SK-N-SH (cell line): ENCODE results near the gene CR1L. TPM values are rescaled to one million over a fixed set of nuclear protein-coding genes. Genes with fewer than 3 reads are reported as not detected.
"Not testable (repeated sequence)": the region's sequence is repeated elsewhere in the genome, so short reads cannot be mapped to it uniquely, and the experiment has no call there.

ENCODE experiments used
- CTCF ChIA-PET: fragments of 300-600, 350-600 bp; formaldehyde crosslinking; extraction: SDS; loops from one replicate; lab custom pipeline; 2021; lab: Yijun Ruan, JAX
- POLR2A ChIA-PET: fragments of 350-600 bp; sonication (Branson Sonifier 250); formaldehyde crosslinking; extraction: SDS; loops from one replicate; lab custom pipeline; 2020; ENCODE audit warnings: antibody characterized with exemption, inconsistent platforms; lab: Yijun Ruan, JAX
- DNase-seq: peaks from one replicate; pipeline ENCODE4 v3.0.0; 2012
- H2AFZ ChIP-seq: fragments of 200-600 bp; sonication (generic); 2 replicates; pipeline ENCODE4 v1.8.1; 2016; ENCODE audit warnings: antibody characterized with exemption, mild to moderate bottlenecking, low read depth
- H3F3A ChIP-seq: fragments of 200-600 bp; sonication (generic); replicated peaks from 2 replicates; pipeline ENCODE3; 2016; ENCODE audit warnings: antibody characterized with exemption, mild to moderate bottlenecking; ENCODE audit not compliant: insufficient read depth
- H3K27ac ChIP-seq, 2 experiments: fragments of 200-500 bp in 1 of 2; fragments of 200-600 bp in 1 of 2; sonication (Bioruptor generic) in 1 of 2; sonication (generic), shearing (Covaris generic) in 1 of 2; 2 replicates each; pipeline versions ENCODE4 v1.5.1 to v1.6.1; 2014 to 2016; ENCODE audit warnings: low read depth in 2 of 2, inconsistent platforms in 1 of 2, low read length in 1 of 2, mild to moderate bottlenecking in 1 of 2, mixed read lengths in 1 of 2
- H3K27me3 ChIP-seq: fragments of 200-600 bp; sonication (generic), shearing (Covaris generic); 2 replicates; pipeline ENCODE4 v1.6.1; 2016; ENCODE audit warnings: mixed run types; ENCODE audit not compliant: insufficient read depth
- H3K36me3 ChIP-seq, 2 experiments: fragments of 200-500 bp in 1 of 2; fragments of 200-600 bp in 1 of 2; sonication (Bioruptor generic) in 1 of 2; sonication (generic) in 1 of 2; replicated peaks in 1 of 2; 2 replicates each; pipeline versions ENCODE3 to v1.5.1; 2014 to 2016; ENCODE audit warnings: low read length in 1 of 2, mild to moderate bottlenecking in 1 of 2; ENCODE audit not compliant: insufficient read depth in 2 of 2, control insufficient read depth in 1 of 2
- H3K4me1 ChIP-seq, 2 experiments: fragments of 200-500 bp in 1 of 2; fragments of 200-600 bp in 1 of 2; sonication (Bioruptor generic) in 1 of 2; sonication (generic), shearing (Covaris generic) in 1 of 2; 2 replicates each; pipeline versions ENCODE4 v1.5.1 to v1.6.1; 2014 to 2016; ENCODE audit warnings: low read depth in 1 of 2, low read length in 1 of 2, mixed run types in 1 of 2; ENCODE audit not compliant: insufficient read depth in 2 of 2, control insufficient read depth in 1 of 2
- H3K4me2 ChIP-seq: fragments of 200-600 bp; sonication (generic), shearing (Covaris generic); 2 replicates; pipeline ENCODE4 v1.6.1; 2017; ENCODE audit warnings: mixed run types
- H3K4me3 ChIP-seq, 2 experiments: fragments of 200-500 bp in 1 of 2; fragments of 200-600 bp in 1 of 2; sonication (Bioruptor generic) in 1 of 2; sonication (generic), shearing (Covaris generic) in 1 of 2; 2 replicates each; pipeline versions ENCODE4 v1.5.1 to v1.8.1; 2014 to 2016; ENCODE audit warnings: low read depth in 2 of 2, inconsistent platforms in 1 of 2, low read length in 1 of 2, mild to moderate bottlenecking in 1 of 2, mixed read lengths in 1 of 2, moderate library complexity in 1 of 2
- H3K79me2 ChIP-seq: fragments of 200-600 bp; sonication (generic); 2 replicates; pipeline ENCODE4 v1.8.1; 2017; ENCODE audit warnings: mild to moderate bottlenecking; ENCODE audit not compliant: insufficient read depth
- H3K9ac ChIP-seq: fragments of 200-600 bp; sonication (generic); 2 replicates; pipeline ENCODE4 v1.6.1; 2017; ENCODE audit warnings: mixed run types
- H3K9me2 ChIP-seq: fragments of 200-600 bp; sonication (generic); 2 replicates; pipeline ENCODE4 v1.6.1; 2017; ENCODE audit warnings: mixed run types
- H3K9me3 ChIP-seq: fragments of 200-600 bp; sonication (generic); 2 replicates; pipeline ENCODE4 v1.6.1; 2017; ENCODE audit warnings: mixed run types, mild to moderate bottlenecking, moderate library complexity
- H4K20me1 ChIP-seq: fragments of 200-600 bp; sonication (generic); 2 replicates; pipeline ENCODE4 v1.6.1; 2017; ENCODE audit warnings: mild to moderate bottlenecking, mixed run types; ENCODE audit not compliant: insufficient read depth
- ELF1 ChIP-seq: IDR thresholded peaks from 2 replicates; pipeline ENCODE4 v1.4.0; 2012
- EP300 ChIP-seq, 2 experiments: IDR thresholded peaks; 2 replicates each; pipeline versions ENCODE4 v1.4.0 to v1.6.1; 2012; ENCODE audit warnings: borderline replicate concordance in 1 of 2, low read depth in 1 of 2, low read length in 1 of 2
- EZH2phosphoT487 ChIP-seq: fragments of 200-600 bp; sonication (generic); IDR thresholded peaks from 2 replicates; pipeline ENCODE4 v1.6.1; 2017; ENCODE audit warnings: low read depth, mixed run types, mild to moderate bottlenecking, antibody characterized with exemption, moderate library complexity, borderline replicate concordance
- FOSL2 ChIP-seq: IDR thresholded peaks from 2 replicates; pipeline ENCODE4 v1.4.0; 2012; ENCODE audit warnings: low read depth, mild to moderate bottlenecking, moderate library complexity, borderline replicate concordance
- GABPA ChIP-seq: IDR thresholded peaks from 2 replicates; pipeline ENCODE4 v1.4.0; 2012; ENCODE audit warnings: low read depth, mild to moderate bottlenecking
- GATA2 ChIP-seq: sonication (generic); formaldehyde crosslinking; IDR thresholded peaks from 2 replicates; pipeline ENCODE4 v1.5.0; 2020; ENCODE audit warnings: mild to moderate bottlenecking, missing genetic modification reagents
- JUND ChIP-seq: IDR thresholded peaks from 2 replicates; pipeline ENCODE4 v1.4.0; 2012
- MEF2A ChIP-seq: IDR thresholded peaks from 2 replicates; pipeline ENCODE4 v1.4.0; 2012; ENCODE audit warnings: low read depth, borderline replicate concordance
- MXI1 ChIP-seq: IDR thresholded peaks from 2 replicates; pipeline ENCODE4 v1.6.1; 2012; ENCODE audit warnings: mild to moderate bottlenecking, low read depth, low read length, improper control_type of control experiment
- NFIC ChIP-seq: IDR thresholded peaks from 2 replicates; pipeline ENCODE4 v1.4.0; 2012; ENCODE audit warnings: borderline replicate concordance
- POLR2AphosphoS5 ChIP-seq: IDR thresholded peaks from 2 replicates; pipeline ENCODE4 v1.6.1; 2012; ENCODE audit warnings: low read depth, low read length
- RFX5 ChIP-seq: IDR thresholded peaks from 2 replicates; pipeline ENCODE4 v1.6.1; 2012; ENCODE audit warnings: mild to moderate bottlenecking, improper control_type of control experiment, low read length
- TCF12 ChIP-seq: IDR thresholded peaks from 2 replicates; pipeline ENCODE4 v1.4.0; 2012
- TEAD4 ChIP-seq: IDR thresholded peaks from 2 replicates; pipeline ENCODE4 v1.4.0; 2012; ENCODE audit warnings: mild to moderate bottlenecking, borderline replicate concordance; ENCODE audit not compliant: insufficient read depth
- WGBS: methylation state at CpG from one replicate; pipeline ENCODE4 v1.1.6; 2017; ENCODE audit warnings: low lambda C conversion rate; 5-methylcytosine and 5-hydroxymethylcytosine counted together
- polyA plus RNA-seq, 3 experiments: library from polyadenylated mRNA; depleted of rRNA; stranded (reverse); fragments of >200 nt; gene quantifications; 2 replicates each; pipeline ENCODE4 v1.2.3, GENCODE V29; 2012
- TF ChIP-seq, protein P1 (sequence below): fragments of 200-600 bp; sonication (generic); IDR thresholded peaks from 2 replicates; pipeline ENCODE4 v1.6.1; 2017; ENCODE audit warnings: antibody characterized with exemption, mild to moderate bottlenecking, moderate library complexity
- TF ChIP-seq, protein P2 (sequence below): fragments of 150-350 bp; IDR thresholded peaks from 2 replicates; pipeline ENCODE4 v1.6.1; 2016; ENCODE audit warnings: mild to moderate bottlenecking, low read depth, low read length
- TF ChIP-seq, protein P3 (sequence below): IDR thresholded peaks from 2 replicates; pipeline ENCODE4 v1.4.0; 2012; ENCODE audit warnings: low read depth
- TF ChIP-seq, protein P4 (sequence below): IDR thresholded peaks from 2 replicates; pipeline ENCODE4 v1.4.0; 2012; ENCODE audit warnings: low read depth, borderline replicate concordance
- TF ChIP-seq, protein P5 (sequence below): IDR thresholded peaks from 2 replicates; pipeline ENCODE4; 2012

CR1L gene
- polyA plus RNA-seq, 1 of the 3 experiments (the other 2 are of a cell fraction) = not detected

DNA sequence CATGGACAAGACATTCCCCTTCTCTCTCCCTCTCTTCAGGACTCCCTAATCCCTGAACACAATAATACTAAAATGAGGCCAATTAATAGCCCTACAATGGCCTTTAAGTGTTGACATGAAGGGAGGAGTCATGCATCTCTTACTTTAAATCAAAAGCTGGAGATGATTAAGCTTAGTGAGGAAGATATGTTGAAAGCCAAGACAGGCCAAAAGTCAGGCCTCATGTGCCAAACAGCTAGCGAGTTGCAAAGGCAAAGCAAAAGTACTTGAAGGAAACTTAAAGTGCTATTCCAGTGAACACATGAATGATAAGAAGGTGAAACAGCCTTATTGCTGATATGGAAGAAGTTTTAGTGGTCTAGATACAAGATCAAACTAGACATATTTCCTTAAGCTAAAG is 57.4 kb downstream of the CR1L start (continued):
- TF ChIP-seq, protein P1, sequence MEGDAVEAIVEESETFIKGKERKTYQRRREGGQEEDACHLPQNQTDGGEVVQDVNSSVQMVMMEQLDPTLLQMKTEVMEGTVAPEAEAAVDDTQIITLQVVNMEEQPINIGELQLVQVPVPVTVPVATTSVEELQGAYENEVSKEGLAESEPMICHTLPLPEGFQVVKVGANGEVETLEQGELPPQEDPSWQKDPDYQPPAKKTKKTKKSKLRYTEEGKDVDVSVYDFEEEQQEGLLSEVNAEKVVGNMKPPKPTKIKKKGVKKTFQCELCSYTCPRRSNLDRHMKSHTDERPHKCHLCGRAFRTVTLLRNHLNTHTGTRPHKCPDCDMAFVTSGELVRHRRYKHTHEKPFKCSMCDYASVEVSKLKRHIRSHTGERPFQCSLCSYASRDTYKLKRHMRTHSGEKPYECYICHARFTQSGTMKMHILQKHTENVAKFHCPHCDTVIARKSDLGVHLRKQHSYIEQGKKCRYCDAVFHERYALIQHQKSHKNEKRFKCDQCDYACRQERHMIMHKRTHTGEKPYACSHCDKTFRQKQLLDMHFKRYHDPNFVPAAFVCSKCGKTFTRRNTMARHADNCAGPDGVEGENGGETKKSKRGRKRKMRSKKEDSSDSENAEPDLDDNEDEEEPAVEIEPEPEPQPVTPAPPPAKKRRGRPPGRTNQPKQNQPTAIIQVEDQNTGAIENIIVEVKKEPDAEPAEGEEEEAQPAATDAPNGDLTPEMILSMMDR = no peak
- TF ChIP-seq, protein P2, sequence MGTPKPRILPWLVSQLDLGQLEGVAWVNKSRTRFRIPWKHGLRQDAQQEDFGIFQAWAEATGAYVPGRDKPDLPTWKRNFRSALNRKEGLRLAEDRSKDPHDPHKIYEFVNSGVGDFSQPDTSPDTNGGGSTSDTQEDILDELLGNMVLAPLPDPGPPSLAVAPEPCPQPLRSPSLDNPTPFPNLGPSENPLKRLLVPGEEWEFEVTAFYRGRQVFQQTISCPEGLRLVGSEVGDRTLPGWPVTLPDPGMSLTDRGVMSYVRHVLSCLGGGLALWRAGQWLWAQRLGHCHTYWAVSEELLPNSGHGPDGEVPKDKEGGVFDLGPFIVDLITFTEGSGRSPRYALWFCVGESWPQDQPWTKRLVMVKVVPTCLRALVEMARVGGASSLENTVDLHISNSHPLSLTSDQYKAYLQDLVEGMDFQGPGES = no peak
- TF ChIP-seq EZH2phosphoT487 (no peak), RFX5 (no peak), MXI1 (no peak)
- TF ChIP-seq, all 33 proteins: peak for 0

DNA sequence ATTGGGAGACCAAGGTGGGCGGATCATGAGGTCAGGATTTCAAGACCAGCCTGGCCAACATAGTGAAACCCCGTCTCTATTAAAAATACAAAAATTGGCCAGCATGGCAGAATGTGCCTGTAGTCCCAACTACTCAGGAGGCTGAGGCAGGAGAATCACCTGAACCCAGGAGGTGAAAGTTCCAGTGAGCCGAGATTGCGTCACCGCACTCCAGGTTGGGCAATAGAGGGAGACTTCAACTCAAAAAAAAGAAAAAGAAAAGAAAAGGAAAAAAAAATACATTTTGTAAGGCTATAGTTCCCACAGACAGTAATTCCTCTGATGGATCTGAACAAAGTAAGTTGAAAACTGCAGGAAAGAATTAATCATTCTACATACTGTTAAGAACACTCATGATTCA is 58.8 kb downstream of the CR1L start:
- DNase-seq = no peak
- Histone ChIP-seq H3K9me3 (no peaks in the 10 kb centered on the region), H3F3A (no peaks in the 10 kb centered on the region), H3K9ac (no peak overlapping the region), H3K9me2 (no peaks in the 10 kb centered on the region), H3K4me2 (no peak overlapping the region), H3K79me2 (no peaks in the 10 kb centered on the region), H3K27me3 (no peaks in the 10 kb centered on the region), H3K36me3 (no peaks in the 10 kb centered on the region), H2AFZ (no peak overlapping the region), H3K27ac (no peak overlapping the region), H3K4me3 (no peak overlapping the region), H3K4me1 (0 out of 4 replicates have a peak, but pooled peaks cover 0 to 4% of the 10 kb centered on the region in 2 experiments), H4K20me1 (no peaks in the 10 kb centered on the region)
- TF ChIP-seq ELF1 (no peak), POLR2AphosphoS5 (no peak), TEAD4 (no peak), FOSL2 (no peak), TCF12 (no peak), JUND (no peak), MEF2A (no peak), EP300 (IDR thresholded peaks at IDR 0.05; ENCODE audit: borderline replicate concordance in 1 of 2, low read depth in 1 of 2, low read length in 1 of 2) (no peak), GABPA (no peak), NFIC (no peak), GATA2 (CRISPR knock-in tag) (no peak)
- TF ChIP-seq, protein P3, sequence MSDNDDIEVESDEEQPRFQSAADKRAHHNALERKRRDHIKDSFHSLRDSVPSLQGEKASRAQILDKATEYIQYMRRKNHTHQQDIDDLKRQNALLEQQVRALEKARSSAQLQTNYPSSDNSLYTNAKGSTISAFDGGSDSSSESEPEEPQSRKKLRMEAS = no peak
- TF ChIP-seq, protein P4, sequence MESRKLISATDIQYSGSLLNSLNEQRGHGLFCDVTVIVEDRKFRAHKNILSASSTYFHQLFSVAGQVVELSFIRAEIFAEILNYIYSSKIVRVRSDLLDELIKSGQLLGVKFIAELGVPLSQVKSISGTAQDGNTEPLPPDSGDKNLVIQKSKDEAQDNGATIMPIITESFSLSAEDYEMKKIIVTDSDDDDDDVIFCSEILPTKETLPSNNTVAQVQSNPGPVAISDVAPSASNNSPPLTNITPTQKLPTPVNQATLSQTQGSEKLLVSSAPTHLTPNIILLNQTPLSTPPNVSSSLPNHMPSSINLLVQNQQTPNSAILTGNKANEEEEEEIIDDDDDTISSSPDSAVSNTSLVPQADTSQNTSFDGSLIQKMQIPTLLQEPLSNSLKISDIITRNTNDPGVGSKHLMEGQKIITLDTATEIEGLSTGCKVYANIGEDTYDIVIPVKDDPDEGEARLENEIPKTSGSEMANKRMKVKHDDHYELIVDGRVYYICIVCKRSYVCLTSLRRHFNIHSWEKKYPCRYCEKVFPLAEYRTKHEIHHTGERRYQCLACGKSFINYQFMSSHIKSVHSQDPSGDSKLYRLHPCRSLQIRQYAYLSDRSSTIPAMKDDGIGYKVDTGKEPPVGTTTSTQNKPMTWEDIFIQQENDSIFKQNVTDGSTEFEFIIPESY = no peak
- TF ChIP-seq, protein P5, sequence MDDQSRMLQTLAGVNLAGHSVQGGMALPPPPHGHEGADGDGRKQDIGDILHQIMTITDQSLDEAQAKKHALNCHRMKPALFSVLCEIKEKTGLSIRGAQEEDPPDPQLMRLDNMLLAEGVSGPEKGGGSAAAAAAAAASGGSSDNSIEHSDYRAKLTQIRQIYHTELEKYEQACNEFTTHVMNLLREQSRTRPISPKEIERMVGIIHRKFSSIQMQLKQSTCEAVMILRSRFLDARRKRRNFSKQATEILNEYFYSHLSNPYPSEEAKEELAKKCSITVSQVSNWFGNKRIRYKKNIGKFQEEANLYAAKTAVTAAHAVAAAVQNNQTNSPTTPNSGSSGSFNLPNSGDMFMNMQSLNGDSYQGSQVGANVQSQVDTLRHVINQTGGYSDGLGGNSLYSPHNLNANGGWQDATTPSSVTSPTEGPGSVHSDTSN = no peak
- 70% methylated on average over 5 of the region's 5 CpGs for WGBS
- ChIA-PET POLR2A (no interaction called here), CTCF (interaction anchor here (1.0 to 2.1 kb wide), 2 partner anchors 94 to 125 kb away, joined by 3 to 10 read pairs; no protein-coding TSS in a partner anchor)

DNA sequence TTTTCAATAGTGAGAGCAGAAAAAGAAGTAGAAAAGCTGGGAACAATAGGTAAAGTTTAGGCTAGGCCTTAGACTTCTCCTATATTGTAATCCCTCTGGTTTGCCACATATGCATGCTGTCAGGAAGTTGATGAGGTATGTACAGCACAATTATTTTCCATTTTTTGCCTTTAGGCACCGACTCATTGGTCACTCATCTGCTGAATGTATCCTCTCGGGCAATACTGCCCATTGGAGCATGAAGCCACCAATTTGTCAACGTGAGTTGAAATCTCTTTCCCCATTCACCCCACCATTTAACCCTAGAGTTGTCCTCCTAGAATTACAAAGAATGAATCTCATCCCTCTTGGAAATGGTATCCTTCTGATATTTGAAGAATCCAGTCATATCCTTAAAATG is 63.1 kb downstream of the CR1L start:
- H3K9me2 ChIP-seq, H3K4me3 ChIP-seq, H3K9me3 ChIP-seq, POLR2A ChIA-PET, H3K79me2 ChIP-seq, H4K20me1 ChIP-seq, H3K4me1 ChIP-seq, H2AFZ ChIP-seq, CTCF ChIA-PET, H3K4me2 ChIP-seq, H3K9ac ChIP-seq, DNase-seq, H3K27ac ChIP-seq, H3K36me3 ChIP-seq, H3F3A ChIP-seq, H3K27me3 ChIP-seq: not testable (repeated sequence)
- 54% methylated on average over 3 of the region's 3 CpGs for WGBS
